Measurements from ENCODE around the gene VTCN1.

DNA sequence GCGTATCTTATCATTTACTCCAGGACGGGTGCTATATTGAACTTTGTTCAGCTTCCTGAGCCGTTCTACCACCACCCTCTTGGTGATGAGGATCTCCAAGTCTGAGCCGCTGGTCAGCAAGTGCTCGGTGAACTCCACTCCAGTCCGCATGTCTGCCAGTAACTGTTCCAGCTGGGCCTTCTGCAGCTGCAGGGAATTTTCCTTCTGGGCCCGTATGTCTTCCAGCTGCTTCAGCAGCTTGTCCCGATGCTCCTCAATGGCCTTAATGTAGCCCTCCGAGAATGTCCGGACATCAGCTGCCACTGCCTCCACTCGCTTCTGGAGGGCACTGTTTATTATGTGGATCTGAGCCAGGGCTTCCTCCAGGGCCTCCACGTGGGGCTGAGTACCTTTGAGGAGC, 92.6 kb downstream of the VTCN1 start:
- TF ChIP-seq, protein P1, sequence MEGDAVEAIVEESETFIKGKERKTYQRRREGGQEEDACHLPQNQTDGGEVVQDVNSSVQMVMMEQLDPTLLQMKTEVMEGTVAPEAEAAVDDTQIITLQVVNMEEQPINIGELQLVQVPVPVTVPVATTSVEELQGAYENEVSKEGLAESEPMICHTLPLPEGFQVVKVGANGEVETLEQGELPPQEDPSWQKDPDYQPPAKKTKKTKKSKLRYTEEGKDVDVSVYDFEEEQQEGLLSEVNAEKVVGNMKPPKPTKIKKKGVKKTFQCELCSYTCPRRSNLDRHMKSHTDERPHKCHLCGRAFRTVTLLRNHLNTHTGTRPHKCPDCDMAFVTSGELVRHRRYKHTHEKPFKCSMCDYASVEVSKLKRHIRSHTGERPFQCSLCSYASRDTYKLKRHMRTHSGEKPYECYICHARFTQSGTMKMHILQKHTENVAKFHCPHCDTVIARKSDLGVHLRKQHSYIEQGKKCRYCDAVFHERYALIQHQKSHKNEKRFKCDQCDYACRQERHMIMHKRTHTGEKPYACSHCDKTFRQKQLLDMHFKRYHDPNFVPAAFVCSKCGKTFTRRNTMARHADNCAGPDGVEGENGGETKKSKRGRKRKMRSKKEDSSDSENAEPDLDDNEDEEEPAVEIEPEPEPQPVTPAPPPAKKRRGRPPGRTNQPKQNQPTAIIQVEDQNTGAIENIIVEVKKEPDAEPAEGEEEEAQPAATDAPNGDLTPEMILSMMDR (IDR thresholded peaks at IDR 0.05) = no peak
- TF ChIP-seq POLR2AphosphoS5 (IDR thresholded peaks at IDR 0.05) = no peak
- no peak for TF ChIP-seq POLR2A (IDR thresholded peaks at IDR 0.05)
